Measurements from ENCODE around the gene TUSC2. TPM values are rescaled to one million over a fixed set of nuclear protein-coding genes. Genes with fewer than 3 reads are reported as not detected.

The TUSC2 gene
- total RNA-seq, 4 donors from 2014 or later, result 16.0 to 42.9 (median 27.4) TPM

GRCh38 chr3:50330330-50330729, 2.3 kb upstream of the TUSC2 start:
- WGBS, 2 donors, result 93% methylated on average over 3 of the region's 10 CpGs; no CpG with 5 or more reads in 1 of the 2 donors
- H3K4me3 ChIP-seq, result no peak overlapping the region
- no peak for TF ChIP-seq CTCF (IDR thresholded peaks at IDR 0.05)
- no peak for TF ChIP-seq POLR2A (IDR thresholded peaks at IDR 0.05)

GRCh38 chr3:50327129-50327528, 894 bp downstream of the TUSC2 start:
- Histone ChIP-seq H3K27me3 (no peaks in the 10 kb centered on the region), H3K9me3 (no peaks in the 10 kb centered on the region), H3K4me3 (peak overlapping the region; percentile 83 to 94 (median 86)), H3K27ac (peak overlapping the region; percentile 85 to 93 (median 90)), H3K36me3 (peaks cover 22 to 50% (median 23%) of the 10 kb centered on the region in 3 donors), H3K4me1 (peaks cover 34 to 72% (median 35%) of the 10 kb centered on the region in 3 donors)
- no peak for DNase-seq
- TF ChIP-seq CTCF (IDR thresholded peaks at IDR 0.05) (no peak), POLR2A (IDR thresholded peaks at IDR 0.05) (no peak)
- 43 to 78% methylated on average over 3 to 4 of the region's 4 CpGs for WGBS, 2 donors
- intact Hi-C loops (cut with DNase I), result loop anchor here (10.0 kb wide), 1 partner anchor 52 kb away; the partner anchor contains the start of gene LSMEM2

More at GRCh38 chr3:50330330-50330729, 2.3 kb upstream of the TUSC2 start:
- Histone ChIP-seq H3K27ac (no peak overlapping the region), H3K36me3 (peaks cover 24 to 60% (median 26%) of the 10 kb centered on the region in 3 donors), H3K27me3 (no peaks in the 10 kb centered on the region), H3K4me1 (peaks cover 38 to 72% (median 43%) of the 10 kb centered on the region in 3 donors), H3K9me3 (no peaks in the 10 kb centered on the region)
- intact Hi-C loops (cut with DNase I), result no loop called here
- DNase-seq, result no peak

- H3K36me3 ChIP-seq, result peaks cover 13 to 41% (median 16%) of the 10 kb centered on the region in 3 donors
- H3K4me1 ChIP-seq, result peaks cover 39 to 75% (median 40%) of the 10 kb centered on the region in 3 donors
- WGBS, 2 donors, result 83 to 85% methylated on average over 2 to 7 of the region's 8 CpGs
- no peak for TF ChIP-seq CTCF (IDR thresholded peaks at IDR 0.05)
- TF ChIP-seq POLR2A (IDR thresholded peaks at IDR 0.05), result no peak
- no peaks in the 10 kb centered on the region for H3K27me3 ChIP-seq
- no peak for DNase-seq
- intact Hi-C loops (cut with DNase I), result loop anchor here (10.0 kb wide), 1 partner anchor 51 kb away; the partner anchor contains the start of gene LSMEM2
- H3K9me3 ChIP-seq, result no peaks in the 10 kb centered on the region
- H3K4me3 ChIP-seq, result no peak overlapping the region
- peak overlapping the region in 3 of 4 donors; percentile 6 to 98 (median 94) for H3K27ac ChIP-seq
Measured at GRCh38 chr3:50326182-50326541, 1.9 kb downstream of the TUSC2 start.

- no peak overlapping the region for H3K4me3 ChIP-seq
- TF ChIP-seq CTCF (IDR thresholded peaks at IDR 0.05) (no peak), POLR2A (IDR thresholded peaks at IDR 0.05) (no peak)
- peaks cover 40 to 78% (median 40%) of the 10 kb centered on the region in 3 donors for H3K4me1 ChIP-seq
- H3K27me3 ChIP-seq, result no peaks in the 10 kb centered on the region
- H3K27ac ChIP-seq, result peak overlapping the region in 3 of 4 donors; percentile 94 to 98 (median 98)
- DNase-seq, result no peak
- intact Hi-C loops (cut with DNase I), result loop anchor here (10.0 kb wide), 1 partner anchor 51 kb away; the partner anchor contains the start of gene LSMEM2
- peaks cover 9 to 35% (median 13%) of the 10 kb centered on the region in 3 donors for H3K36me3 ChIP-seq
- H3K9me3 ChIP-seq, result no peaks in the 10 kb centered on the region
- WGBS, 2 donors, result 79 to 85% methylated on average over 2 to 7 of the region's 11 CpGs
Measured at GRCh38 chr3:50325497-50326181, 2.4 kb downstream of the TUSC2 start.

- Histone ChIP-seq H3K4me3 (no peak overlapping the region), H3K9me3 (no peaks in the 10 kb centered on the region), H3K4me1 (peaks cover 45 to 83% (median 45%) of the 10 kb centered on the region in 3 donors), H3K36me3 (peaks cover 5 to 31% (median 8%) of the 10 kb centered on the region in 3 donors), H3K27me3 (no peaks in the 10 kb centered on the region), H3K27ac (peak overlapping the region in 3 of 4 donors; percentile 94 to 98 (median 98))
- no peak for DNase-seq
- 86 to 100% methylated on average over 1 of the region's 2 CpGs for WGBS, 2 donors
- TF ChIP-seq POLR2A (IDR thresholded peaks at IDR 0.05) (no peak), CTCF (IDR thresholded peaks at IDR 0.05) (no peak)
- intact Hi-C loops (cut with DNase I), result loop anchor here (10.0 kb wide), 1 partner anchor 50 kb away; the partner anchor contains the start of gene LSMEM2
Measured at GRCh38 chr3:50325113-50325480, 2.9 kb downstream of the TUSC2 start.

Data from esophagus squamous epithelium (tissue), 5 donors.